ENCODE data around the gene TANC1.

TANC1 gene

DNA sequence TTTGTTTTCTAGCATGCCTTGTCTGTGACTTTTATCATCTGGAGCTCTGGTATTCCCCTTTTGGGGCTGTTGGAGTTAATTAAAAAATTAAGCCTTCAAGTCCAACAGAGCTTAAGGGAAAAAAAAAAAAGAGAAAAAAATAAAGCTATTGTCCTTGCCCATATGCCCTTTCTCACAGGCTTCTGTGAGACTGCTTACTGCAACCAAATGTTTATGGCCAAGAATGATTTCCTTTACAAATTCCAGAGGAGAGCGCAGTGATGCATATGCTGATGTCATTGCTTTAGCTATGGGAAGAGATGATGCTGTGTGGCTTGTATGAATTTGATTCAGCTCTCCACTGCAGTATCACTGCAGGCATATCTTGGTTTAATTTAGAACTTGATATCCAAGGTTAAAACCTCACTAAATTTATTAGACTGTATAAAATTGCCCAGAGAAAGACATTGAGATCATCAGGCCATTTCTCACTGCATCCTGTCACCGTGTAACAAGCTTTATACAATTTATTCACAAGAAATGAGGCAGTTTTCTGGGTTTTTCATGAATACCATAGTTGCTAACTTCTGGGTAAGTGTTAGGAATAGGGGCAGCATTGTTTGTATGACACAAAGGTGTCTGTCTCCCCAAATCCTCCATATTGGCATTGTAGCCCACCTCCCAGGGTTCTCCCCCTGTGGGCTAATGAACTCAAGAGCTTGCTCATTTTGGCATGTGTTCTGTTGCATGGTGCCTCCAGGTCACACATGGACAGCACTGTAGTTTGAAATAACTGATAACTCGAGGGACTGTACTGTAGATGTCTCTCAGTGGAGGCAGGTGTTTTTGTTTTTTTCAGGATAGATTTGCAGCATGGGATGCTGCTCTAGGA lies 85.0 kb downstream of the TANC1 start:
- no peak for TF ChIP-seq TAF1 (IDR thresholded peaks at IDR 0.05; ENCODE audit: borderline replicate concordance, insufficient read depth, low read length)
- TF ChIP-seq, protein P1, sequence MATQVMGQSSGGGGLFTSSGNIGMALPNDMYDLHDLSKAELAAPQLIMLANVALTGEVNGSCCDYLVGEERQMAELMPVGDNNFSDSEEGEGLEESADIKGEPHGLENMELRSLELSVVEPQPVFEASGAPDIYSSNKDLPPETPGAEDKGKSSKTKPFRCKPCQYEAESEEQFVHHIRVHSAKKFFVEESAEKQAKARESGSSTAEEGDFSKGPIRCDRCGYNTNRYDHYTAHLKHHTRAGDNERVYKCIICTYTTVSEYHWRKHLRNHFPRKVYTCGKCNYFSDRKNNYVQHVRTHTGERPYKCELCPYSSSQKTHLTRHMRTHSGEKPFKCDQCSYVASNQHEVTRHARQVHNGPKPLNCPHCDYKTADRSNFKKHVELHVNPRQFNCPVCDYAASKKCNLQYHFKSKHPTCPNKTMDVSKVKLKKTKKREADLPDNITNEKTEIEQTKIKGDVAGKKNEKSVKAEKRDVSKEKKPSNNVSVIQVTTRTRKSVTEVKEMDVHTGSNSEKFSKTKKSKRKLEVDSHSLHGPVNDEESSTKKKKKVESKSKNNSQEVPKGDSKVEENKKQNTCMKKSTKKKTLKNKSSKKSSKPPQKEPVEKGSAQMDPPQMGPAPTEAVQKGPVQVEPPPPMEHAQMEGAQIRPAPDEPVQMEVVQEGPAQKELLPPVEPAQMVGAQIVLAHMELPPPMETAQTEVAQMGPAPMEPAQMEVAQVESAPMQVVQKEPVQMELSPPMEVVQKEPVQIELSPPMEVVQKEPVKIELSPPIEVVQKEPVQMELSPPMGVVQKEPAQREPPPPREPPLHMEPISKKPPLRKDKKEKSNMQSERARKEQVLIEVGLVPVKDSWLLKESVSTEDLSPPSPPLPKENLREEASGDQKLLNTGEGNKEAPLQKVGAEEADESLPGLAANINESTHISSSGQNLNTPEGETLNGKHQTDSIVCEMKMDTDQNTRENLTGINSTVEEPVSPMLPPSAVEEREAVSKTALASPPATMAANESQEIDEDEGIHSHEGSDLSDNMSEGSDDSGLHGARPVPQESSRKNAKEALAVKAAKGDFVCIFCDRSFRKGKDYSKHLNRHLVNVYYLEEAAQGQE (IDR thresholded peaks at IDR 0.05; ENCODE audit: insufficient read depth in 1 of 2, low read depth in 2 of 2, low read length in 2 of 2): no peak
- TF ChIP-seq POLR2AphosphoS5 (IDR thresholded peaks at IDR 0.05; ENCODE audit: low read depth, low read length): no peak
- no peak for TF ChIP-seq FOXP2 (optimal IDR thresholded peaks at IDR 0.05; ENCODE audit: borderline replicate concordance, extremely low read depth, extremely low read length, insufficient read depth)
- no peak for TF ChIP-seq SIN3A (IDR thresholded peaks at IDR 0.05; ENCODE audit: borderline replicate concordance, insufficient read depth, low read length)

- TF ChIP-seq TAF1 (IDR thresholded peaks at IDR 0.05; ENCODE audit: borderline replicate concordance, insufficient read depth, low read length): no peak
- TF ChIP-seq, protein P1 (IDR thresholded peaks at IDR 0.05; ENCODE audit: insufficient read depth in 1 of 2, low read depth in 2 of 2, low read length in 2 of 2): no peak
- TF ChIP-seq FOXP2 (optimal IDR thresholded peaks at IDR 0.05; ENCODE audit: borderline replicate concordance, extremely low read depth, extremely low read length, insufficient read depth): no peak
- no peak for TF ChIP-seq POLR2AphosphoS5 (IDR thresholded peaks at IDR 0.05; ENCODE audit: low read depth, low read length)
- TF ChIP-seq SIN3A (IDR thresholded peaks at IDR 0.05; ENCODE audit: borderline replicate concordance, insufficient read depth, low read length): no peak
These were observed 85.5 kb downstream of the TANC1 start for GRCh38 chr2:159054032-159054334.

GRCh38 chr2:159054985-159055384 lies 86.5 kb downstream of the TANC1 start:
- TF ChIP-seq, protein P1 (IDR thresholded peaks at IDR 0.05; ENCODE audit: insufficient read depth in 1 of 2, low read depth in 2 of 2, low read length in 2 of 2): no peak
- TF ChIP-seq POLR2AphosphoS5 (IDR thresholded peaks at IDR 0.05; ENCODE audit: low read depth, low read length) (no peak), FOXP2 (optimal IDR thresholded peaks at IDR 0.05; ENCODE audit: borderline replicate concordance, extremely low read depth, extremely low read length, insufficient read depth) (no peak), SIN3A (IDR thresholded peaks at IDR 0.05; ENCODE audit: borderline replicate concordance, insufficient read depth, low read length) (no peak), TAF1 (IDR thresholded peaks at IDR 0.05; ENCODE audit: borderline replicate concordance, insufficient read depth, low read length) (no peak)

DNA sequence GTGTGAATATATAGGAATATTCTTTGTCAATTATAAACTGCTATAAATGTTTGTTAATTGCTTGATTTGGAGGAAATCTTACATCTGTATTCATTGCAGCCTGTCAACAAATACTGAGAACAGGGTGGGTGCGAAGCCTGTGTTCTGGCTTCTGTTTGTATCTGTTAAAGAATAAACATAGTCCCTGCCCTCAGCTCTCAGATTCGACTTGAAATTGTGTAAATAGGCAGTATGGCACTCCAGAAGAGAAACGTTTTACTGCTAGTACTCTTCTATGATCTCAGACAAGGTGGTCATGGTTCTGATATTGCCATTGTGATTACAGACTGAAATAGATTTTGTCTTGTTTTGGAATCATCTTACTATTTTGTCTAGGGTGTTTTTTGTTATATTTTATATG lies 92.1 kb downstream of the TANC1 start:
- TF ChIP-seq TAF1 (IDR thresholded peaks at IDR 0.05; ENCODE audit: borderline replicate concordance, insufficient read depth, low read length): no peak
- TF ChIP-seq SIN3A (IDR thresholded peaks at IDR 0.05; ENCODE audit: borderline replicate concordance, insufficient read depth, low read length): no peak
- TF ChIP-seq FOXP2 (optimal IDR thresholded peaks at IDR 0.05; ENCODE audit: borderline replicate concordance, extremely low read depth, extremely low read length, insufficient read depth): no peak
- TF ChIP-seq POLR2AphosphoS5 (IDR thresholded peaks at IDR 0.05; ENCODE audit: low read depth, low read length): no peak
- TF ChIP-seq, protein P1 (IDR thresholded peaks at IDR 0.05; ENCODE audit: insufficient read depth in 1 of 2, low read depth in 2 of 2, low read length in 2 of 2): no peak

All from PFSK-1 (cell line).